ENCODE results near the gene G6PD.
"Not testable (repeated sequence)": the region's sequence is repeated elsewhere in the genome, so short reads cannot be mapped to it uniquely, and the experiment has no call there.

G6PD gene

DNA sequence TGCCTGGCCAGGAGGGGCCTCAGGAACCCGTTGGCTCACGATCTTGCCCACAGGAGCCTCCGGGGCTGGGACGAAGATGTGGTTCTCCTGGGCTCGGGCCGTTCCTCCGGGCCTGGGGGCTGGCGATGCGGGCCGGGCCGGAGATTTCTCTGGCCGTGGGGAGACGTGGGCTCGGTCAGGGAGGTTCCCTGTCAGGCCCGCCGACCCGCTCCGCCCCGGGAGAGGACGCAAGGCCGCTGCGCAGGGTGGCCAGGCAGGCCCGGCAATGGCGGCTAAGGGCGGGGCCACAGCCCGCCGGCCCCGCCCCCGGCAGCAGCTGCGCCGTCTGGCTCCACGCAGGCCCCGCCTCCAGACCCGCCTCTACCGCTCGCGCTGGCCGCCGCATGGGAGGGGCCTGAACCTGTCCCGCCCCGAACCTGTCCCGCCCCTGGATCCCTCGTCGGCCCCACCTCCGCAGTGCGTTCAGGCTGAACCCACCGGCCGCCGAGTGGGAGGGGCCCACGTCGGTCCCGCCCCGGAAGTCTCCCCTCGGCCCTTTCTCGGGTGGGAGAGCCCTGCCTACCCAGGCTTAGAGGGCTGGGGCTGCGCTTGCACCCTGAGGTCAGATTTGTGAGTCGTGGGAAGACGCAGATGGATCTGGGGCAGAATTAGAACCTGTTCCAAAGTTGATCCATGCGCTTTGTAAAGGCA lies 30.5 kb downstream of the G6PD start, which contains the start of gene FAM3A:
TSS of gene FAM3A (minus strand) at position 267 of the 690 bp plus-strand sequence. CDS start 460 bp downstream, outside the sequence.
- peak; percentile 85 to 87 for DNase-seq (ENCODE audit: extremely low read depth in 1 of 2, low read depth in 1 of 2)

- DNase-seq (ENCODE audit: extremely low read depth in 1 of 2, low read depth in 1 of 2), result no peak
These were observed 31.3 kb downstream of the G6PD start for GRCh38 chrX:154515090-154515965.

DNA sequence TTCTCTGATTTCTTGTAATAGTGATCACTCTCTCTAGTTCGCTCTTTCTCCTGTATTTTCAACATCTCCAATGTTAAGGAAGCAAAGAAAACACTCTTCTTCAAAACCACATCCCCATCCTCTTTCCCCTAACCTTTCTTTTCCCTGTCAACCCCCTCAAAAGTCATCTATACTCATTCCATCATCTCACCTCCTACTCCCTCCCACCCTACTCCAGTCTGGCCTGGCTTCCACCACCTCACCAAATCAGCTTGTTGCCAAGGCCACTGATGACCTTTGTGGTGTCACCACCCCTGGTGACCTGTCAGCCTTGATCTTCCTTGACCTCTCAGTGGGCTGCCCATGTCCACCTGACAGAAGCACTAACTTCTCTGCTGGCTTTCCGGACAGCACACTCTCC lies 32.9 kb downstream of the G6PD start:
- no peak for DNase-seq (ENCODE audit: extremely low read depth in 1 of 2, low read depth in 1 of 2)

GRCh38 chrX:154512879-154513553 lies 33.6 kb downstream of the G6PD start:
- no peak for DNase-seq (ENCODE audit: extremely low read depth in 1 of 2, low read depth in 1 of 2)

GRCh38 chrX:154511761-154512160 lies 34.9 kb downstream of the G6PD start:
- no peak for DNase-seq (ENCODE audit: extremely low read depth in 1 of 2, low read depth in 1 of 2)

GRCh38 chrX:154509455-154509854 lies 37.2 kb downstream of the G6PD start:
- DNase-seq (ENCODE audit: extremely low read depth in 1 of 2, low read depth in 1 of 2), result no peak

GRCh38 chrX:154508384-154508745 lies 38.3 kb downstream of the G6PD start:
- DNase-seq (ENCODE audit: extremely low read depth in 1 of 2, low read depth in 1 of 2), result no peak

DNA sequence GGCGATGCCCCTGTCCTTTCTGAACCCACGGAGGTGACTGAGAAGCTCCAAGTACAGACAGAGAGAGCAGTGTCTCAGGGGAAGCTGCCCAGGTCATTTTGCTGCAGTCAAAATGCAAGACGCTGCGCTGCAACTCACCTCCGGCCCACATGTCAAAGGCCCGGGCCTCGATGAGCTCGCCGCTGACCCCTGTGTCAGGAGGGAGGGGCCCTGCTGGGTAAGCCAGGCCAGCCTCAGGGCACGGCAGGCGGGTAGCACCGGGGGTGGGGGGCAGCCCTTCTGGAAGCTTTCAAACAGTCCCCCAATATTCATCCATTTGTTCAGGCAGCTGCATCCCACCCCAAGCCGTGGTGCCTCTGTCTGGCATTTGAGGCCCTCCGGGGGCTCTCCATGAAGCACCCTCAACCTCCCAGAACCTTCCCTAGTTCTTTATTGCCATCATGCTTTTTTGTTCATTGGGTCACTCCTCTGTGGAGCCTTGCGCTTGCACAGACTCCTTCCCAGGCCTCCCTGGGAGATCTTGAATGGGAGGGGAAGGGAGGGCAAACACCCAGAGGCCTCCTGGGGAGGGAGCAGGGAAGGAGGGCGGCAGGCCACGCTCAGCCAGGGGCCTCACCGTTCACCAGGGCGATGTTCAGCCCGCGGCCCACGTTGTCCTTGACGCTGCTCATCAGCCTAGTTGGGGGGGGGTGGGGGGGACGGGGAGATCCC lies 38.8 kb downstream of the G6PD start:
- no peak for DNase-seq (ENCODE audit: extremely low read depth in 1 of 2, low read depth in 1 of 2)

GRCh38 chrX:154506483-154507332 lies 39.9 kb downstream of the G6PD start:
- DNase-seq (ENCODE audit: extremely low read depth in 1 of 2, low read depth in 1 of 2), result no peak

DNA sequence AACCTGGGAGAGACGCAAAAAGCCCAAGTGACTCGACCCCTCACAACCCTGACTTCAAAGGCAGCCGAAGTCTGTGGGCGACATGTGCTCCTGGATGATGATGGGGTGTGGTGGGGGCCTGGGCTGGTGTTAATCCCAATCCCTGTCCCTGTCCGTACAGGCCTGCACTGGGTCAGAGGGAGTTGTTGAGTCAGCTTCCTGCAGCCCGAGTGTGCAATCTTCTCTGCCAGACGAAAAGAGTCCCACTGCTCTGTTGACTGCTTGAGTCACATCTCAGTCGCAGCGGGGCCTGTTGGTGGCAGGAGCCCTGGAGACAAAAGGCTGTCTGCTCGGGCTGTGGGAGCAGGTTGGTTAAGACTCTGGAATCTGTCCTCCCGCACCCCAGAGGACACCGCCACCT lies 40.9 kb downstream of the G6PD start:
- DNase-seq (ENCODE audit: extremely low read depth in 1 of 2, low read depth in 1 of 2), result no peak

- DNase-seq (ENCODE audit: extremely low read depth in 1 of 2, low read depth in 1 of 2), result no peak
These were observed 43.7 kb downstream of the G6PD start for GRCh38 chrX:154502989-154503388.

- no peak for DNase-seq (ENCODE audit: extremely low read depth in 1 of 2, low read depth in 1 of 2)
These were observed 44.5 kb downstream of the G6PD start for GRCh38 chrX:154502098-154502497.

DNA sequence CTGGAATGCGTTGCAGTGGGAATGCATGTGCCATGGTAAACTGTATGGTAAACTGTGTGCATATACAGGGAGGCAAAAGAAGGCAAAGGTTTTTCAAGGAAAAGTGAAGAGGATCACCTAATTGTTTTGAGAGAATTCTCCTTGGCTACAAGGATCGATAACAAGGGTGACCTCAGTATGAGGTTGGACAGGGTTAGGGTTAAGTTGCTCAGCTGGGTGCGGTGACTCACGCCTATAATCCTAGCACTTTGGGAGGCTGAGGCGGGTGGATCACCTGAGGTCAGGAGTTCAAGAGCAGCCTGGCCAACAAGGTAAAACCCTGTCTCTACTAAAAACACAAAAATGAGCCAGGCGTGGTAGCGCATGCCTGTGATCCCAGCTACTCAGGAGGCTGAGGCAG lies 45.2 kb downstream of the G6PD start:
- not testable (repeated sequence) for DNase-seq (ENCODE audit: extremely low read depth in 1 of 2, low read depth in 1 of 2)

DNA sequence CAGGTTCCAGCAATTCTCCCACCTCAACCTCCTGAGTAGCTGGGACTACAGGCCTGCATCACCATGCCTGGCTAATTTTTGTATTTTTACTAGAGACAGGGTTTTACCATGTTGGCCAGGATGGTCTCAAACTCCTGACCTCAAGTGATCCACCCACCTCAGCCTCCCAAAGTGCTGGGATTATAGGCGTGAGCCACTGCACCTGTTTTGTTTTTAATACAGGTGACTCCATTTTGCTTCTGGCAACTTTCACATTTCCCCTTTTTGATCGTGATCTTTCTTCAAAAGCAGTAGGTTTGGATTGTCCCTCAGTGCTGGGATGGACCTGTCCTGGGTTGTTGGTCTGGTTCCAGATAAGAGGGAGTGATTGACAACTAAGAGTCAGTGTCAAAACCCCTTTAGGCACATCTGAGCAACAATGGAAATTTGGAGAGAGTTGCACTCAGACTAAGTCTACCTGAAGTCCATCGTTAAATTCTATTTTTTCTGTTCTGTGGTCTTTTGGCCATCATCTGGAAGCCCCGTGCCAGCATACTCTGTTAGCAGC lies 50.0 kb downstream of the G6PD start:
- DNase-seq (ENCODE audit: extremely low read depth in 1 of 2, low read depth in 1 of 2), result not testable (repeated sequence)

DNA sequence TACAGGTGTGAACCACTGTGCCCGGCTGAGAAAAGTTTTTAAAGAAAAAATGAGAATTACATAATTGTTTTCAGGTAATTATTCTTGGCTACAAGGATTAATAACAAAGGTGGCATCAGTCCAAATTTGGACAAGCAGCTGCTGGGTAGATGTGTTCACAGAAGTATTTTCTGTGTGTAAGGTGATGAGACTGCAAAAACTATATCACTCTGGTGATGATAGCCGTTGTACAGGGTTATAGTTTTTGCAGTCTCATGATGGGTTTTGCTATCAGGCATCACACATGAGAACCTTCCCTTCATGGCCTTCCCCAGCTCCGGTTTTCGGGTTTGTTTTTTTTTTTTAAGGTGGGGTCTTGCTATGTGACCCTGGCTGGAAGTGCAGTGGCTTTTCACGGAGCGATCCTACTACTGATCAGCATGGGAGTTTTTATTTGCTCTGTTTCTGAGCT lies 51.1 kb downstream of the G6PD start:
- no peak for DNase-seq (ENCODE audit: extremely low read depth in 1 of 2, low read depth in 1 of 2)

- no peak for DNase-seq (ENCODE audit: extremely low read depth in 1 of 2, low read depth in 1 of 2)
These were observed 51.9 kb downstream of the G6PD start for GRCh38 chrX:154494715-154495114.

- peak; percentile 83 to 84 for DNase-seq (ENCODE audit: extremely low read depth in 1 of 2, low read depth in 1 of 2)
These were observed 56.1 kb downstream of the G6PD start, which contains the start of gene SLC10A3 for GRCh38 chrX:154490414-154491083. TSS of gene SLC10A3 (minus strand) at chrX:154490629. CDS start at chrX:154488940, 1,689 bp downstream.

DNA sequence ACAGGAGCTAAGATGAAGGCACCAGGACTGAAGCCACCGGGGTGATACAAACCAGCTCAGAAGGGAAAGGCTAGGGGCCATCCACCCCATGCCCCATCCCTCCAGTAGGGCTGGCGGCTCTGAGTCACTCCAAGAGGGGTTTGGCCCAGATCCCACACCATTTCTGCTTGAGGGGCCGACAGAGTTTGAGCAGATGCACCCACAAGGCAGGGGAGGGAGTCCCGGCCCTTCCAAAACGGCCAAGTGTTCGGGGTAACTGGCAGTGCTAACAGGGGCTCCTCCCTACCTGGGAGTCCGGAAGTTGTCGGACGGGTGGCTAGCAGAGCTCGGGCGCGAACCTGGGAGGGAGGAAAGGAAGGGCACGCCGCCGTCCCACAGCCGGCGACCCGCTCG lies 56.6 kb downstream of the G6PD start:
- no peak for DNase-seq (ENCODE audit: extremely low read depth in 1 of 2, low read depth in 1 of 2)

- DNase-seq (ENCODE audit: extremely low read depth in 1 of 2, low read depth in 1 of 2), result no peak
These were observed 57.5 kb downstream of the G6PD start for GRCh38 chrX:154489182-154489581.
